Embryonic facial prominence (tissue), 1 donor: ENCODE data around the gene KCNJ6.
"Not testable (repeated sequence)": the region's sequence is repeated elsewhere in the genome, so short reads cannot be mapped to it uniquely, and the experiment has no call there.

ENCODE experiments used
- DNase-seq: peaks from one replicate; pipeline ENCODE4 v3.0.0-alpha.2; 2016; ENCODE audit errors: extremely low spot score

Gene KCNJ6

DNA sequence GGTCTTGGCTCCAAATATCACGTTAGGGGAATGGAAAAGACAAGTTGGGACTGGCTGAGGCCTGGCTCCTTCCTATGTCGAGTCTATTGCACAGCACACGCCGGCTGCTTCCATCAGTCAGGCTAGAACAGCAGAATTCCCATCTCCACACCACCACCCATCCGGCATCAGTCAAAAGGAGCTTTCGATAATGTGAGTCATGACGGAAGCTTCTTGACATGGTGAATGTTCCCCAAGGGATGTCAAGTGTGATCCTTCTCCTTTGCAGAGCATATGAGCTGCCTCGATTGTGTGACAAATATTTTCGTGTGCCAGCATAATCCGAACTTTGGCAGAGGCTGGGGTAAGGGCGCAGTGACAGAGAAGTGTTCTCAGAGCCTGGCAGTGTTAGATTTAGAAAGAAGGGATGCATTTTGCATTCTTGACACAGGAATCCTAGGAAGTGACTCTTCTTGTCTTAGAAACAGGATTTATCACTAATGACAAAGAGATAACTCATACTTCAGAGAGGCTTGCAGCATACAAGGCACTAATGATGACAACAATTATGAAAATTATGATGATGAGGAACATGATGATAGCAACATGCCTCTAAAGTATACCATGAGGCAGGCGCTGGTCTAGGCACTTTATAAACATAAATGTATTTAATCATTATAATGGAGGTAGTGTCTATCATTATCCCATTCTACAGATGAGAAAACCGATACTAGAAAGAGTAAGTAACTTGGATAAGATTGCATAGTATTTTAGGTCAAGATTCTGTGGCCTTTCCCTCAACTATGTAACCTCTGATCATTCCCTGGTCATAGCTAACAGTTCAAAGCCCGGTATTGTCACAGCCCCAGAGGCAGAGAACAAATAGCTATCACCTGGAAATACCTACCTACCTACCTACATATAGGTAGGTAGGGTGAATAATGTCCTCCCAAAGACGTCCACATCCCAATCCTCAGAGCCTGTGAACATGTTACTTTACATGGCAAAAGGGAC is 135.0 kb downstream of the KCNJ6 start:
- DNase-seq: no peak

DNA sequence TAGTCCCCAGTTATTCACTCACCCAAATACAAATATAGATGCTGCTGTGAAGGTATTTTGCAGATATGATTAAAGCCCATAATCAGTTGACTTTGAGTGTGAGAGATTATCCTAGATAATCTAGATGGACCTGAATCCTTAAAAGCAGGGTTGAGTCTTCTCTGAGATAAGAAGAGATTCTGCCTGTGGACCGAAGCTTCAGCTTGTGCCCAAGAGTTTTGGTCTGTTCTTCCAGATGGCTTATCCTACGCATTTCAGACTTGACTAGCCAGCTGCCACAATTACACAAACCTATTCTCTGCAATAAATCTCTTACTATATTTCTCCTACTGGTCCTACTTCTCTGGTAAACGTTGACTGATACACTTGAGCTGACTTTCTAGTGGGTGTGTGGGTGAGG is 145.1 kb downstream of the KCNJ6 start:
- DNase-seq: no peak

DNA sequence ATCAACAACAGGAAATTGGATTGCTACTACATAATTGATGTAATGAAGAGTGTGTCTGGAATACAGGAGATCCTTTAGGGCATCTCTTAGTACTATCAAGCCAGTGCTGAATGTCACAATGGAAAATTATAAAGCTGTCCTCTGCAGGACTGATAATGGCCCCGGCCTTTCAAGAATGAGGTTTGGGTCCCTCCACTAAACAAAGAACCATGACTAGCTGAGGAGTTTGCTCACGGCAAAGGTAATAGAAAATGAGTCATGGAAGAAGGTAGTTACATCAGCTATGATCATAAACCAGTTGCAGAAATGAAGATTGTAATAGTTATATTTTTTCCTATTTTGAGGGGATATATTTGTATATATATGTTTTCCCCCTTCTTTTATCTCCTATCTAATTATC is 145.8 kb downstream of the KCNJ6 start:
- no peak for DNase-seq

DNA sequence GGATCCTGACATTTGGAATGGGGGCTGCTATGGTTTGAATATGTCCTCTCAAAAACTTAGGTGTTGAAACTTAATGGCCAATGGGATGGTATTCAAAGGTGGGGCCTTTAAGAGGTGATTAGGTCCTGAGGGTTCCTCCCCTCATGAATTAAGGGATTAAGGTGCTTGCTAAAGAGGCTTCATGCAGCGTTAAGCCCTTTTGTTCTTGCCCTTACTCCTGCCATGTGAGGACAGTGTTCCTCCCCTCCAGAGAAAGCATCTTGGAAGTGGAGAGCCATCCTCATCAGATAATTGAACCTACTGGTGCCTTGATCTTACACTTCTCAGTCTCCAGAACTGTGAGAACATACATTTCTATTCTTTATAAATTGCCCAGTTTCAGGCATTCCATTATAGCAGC is 146.6 kb downstream of the KCNJ6 start:
- DNase-seq: no peak

DNA sequence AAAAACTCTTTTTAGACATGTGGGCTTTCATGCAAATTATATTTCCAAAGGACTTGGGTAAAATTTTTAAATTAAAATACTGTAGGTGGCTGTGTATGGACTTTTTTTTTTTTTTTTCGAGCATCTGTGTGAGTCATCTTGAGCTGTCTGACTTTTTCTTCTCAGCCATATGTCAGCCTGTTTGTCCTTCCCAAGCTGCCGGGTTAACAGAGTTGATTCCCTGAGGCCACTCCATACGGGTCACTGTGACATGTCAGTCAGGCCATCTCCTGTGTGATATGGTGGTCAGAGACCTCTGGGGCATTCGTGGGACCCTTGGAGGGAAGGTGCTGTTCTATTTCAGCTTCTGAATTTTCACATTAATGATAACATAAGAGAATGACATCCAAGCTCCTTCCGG is 148.3 kb downstream of the KCNJ6 start:
- DNase-seq: no peak

DNA sequence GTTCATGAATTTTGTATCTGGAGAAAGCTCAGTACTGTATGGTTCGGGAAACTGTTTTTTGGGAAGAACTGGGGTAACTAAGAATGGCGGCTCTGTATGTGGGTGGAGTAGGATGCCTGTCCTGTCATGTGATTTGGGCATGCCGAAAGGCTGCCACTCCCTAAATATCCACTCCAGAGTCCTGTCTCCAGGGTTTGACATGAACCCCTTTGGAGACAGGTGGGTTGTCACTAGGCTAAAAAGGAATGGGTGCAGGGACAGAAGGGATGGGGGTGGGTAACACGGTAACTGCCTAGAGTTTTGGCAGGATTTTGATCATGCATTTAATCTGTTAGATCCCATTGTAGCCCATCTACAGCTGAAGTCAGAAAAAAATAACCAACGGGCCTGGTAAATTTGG is 150.1 kb downstream of the KCNJ6 start:
- no peak for DNase-seq

DNA sequence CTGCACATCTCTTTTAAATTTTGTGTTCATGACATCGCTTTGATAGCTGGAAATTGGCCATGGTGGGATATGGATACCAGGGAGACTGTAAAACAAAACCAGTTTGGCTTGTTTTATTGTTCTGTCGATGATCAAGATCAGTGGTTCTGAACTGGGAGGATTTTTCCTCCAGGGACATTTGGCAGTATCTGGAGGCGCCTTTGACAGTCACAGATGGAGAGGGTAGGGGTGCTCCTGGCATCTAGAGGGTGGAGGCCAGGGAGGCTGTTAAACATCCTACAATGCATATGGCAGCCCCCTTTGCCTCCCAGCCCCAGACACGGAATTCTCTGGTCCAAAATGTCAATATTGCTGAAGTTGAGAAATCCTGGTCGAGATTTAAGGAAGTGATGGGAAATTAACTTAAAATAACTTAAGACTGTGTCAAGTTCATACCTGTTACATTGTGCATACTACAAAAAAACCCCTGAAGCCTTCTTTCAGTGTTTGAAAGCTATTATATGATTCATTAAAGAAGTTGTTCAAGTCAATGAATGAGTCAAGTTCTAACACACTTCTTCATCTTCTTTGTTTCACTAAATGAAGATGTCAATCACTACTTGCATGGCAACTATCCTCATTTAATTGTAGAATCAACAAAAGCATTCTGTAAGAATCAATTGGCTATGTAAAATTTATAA is 150.9 kb downstream of the KCNJ6 start:
- DNase-seq: no peak

DNA sequence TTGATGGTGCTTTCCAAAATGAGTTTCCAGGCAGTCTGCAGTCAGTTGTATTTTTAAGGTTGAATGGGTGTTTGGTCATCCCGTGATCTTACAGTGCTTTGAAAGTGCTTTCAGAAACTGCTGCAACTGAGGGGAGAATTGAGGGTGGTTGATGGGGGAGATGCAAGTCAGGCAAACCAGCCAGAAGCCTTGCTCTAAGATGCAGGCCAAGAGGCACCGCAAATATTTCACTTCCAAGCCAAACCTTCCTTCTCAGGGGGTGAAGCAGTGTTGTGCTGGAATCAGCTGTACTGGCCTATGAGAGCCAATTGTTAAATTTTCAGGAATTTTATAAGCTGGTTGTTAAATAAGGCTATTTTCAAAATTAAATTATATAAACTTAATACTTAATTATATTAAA is 151.6 kb downstream of the KCNJ6 start:
- no peak for DNase-seq

DNA sequence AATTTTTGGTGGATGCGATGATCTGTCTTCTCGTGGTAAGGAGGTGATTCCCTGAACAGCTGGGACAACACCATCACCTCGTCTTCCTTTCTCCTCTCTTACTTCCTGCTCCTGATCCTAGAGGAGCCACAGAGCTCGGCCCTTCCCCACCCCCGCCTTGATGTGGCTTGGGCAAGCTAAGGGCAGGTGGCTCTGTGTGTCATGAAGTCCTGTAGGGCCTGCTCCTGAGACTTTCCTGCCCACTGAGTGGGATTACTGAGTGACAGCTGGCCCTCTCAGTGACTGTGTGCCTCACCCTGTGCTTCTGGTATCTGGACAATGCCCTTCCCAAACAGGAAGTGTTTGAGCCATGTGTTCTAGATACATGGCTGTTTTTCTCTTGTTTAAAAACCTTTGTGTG is 153.0 kb downstream of the KCNJ6 start:
- no peak for DNase-seq

DNA sequence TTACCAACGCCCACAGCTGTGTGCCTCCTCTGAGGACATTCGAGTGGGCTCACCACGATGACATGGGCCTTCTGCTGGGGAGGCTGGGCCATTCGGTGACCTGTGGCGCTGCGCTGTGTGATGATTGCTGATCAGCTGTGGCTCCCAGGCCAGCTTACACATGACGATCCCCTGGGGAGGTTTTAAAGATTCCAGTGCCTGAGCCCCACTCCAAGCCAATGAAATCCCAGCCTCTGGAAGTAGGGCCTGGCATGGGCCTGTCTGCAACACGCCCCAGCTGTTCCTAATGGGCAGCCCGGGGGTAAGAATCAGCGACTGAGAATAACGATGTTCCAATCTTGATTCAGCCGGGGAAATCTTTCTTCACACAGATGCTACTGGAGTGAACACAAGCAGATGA is 153.7 kb downstream of the KCNJ6 start:
- DNase-seq: no peak

DNA sequence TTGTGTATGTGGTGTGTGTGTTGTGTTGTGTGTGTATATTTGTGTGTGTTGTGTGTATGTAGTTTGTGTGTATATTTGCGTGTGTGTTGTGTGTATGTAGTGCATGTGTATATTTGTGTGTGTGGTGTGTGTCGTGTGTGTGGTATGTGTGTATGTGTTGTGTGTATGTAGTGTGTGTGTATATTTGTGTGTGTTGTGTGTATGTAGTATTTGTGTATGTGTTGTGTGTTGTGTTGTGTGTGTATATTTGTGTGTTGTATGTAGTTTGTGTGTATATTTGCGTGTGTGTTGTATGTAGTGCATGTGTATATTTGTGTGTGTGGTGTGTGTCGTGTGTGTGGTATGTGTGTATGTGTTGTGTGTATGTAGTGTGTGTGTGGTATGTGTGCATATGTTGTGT is 154.9 kb downstream of the KCNJ6 start:
- not testable (repeated sequence) for DNase-seq

DNA sequence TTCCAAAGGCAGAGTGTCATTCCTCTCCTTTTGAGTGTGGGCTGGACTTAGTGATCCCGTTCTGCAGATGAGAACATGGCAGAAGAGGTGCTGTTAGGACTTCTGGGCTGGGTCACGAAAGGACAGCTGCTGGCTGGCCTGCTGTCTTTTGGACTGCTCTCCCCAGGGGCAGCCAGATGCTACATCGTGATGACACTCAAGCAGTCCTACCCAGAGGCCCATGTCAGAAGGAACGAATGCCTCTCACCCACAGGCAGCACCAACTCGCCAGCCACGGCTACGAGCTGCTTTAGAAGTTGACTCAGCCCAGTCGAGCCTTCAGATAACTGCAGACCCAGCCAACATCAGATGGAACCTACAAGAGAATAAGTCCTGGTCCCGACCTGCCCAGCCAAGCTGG is 156.5 kb downstream of the KCNJ6 start:
- no peak for DNase-seq

DNA sequence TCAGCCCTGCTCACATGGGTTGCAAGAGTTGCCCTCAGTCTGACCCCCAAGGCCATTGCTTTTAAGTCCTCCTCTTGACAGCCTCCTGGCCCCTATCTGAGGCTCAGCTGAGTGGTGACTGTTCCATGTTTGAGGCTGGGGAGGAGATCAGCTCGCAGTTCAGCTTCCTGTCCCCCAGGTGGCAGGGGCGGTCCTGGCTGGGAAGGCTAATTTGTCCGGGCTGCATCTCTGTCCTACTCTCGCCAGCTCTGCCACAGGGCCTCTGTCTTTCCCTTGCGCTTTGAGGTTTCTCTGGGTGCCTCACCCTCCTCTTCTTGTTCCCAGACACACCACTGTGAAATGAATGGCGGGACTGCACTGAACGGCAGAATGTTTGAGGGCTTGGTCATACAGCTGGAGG is 157.3 kb downstream of the KCNJ6 start:
- no peak for DNase-seq

DNA sequence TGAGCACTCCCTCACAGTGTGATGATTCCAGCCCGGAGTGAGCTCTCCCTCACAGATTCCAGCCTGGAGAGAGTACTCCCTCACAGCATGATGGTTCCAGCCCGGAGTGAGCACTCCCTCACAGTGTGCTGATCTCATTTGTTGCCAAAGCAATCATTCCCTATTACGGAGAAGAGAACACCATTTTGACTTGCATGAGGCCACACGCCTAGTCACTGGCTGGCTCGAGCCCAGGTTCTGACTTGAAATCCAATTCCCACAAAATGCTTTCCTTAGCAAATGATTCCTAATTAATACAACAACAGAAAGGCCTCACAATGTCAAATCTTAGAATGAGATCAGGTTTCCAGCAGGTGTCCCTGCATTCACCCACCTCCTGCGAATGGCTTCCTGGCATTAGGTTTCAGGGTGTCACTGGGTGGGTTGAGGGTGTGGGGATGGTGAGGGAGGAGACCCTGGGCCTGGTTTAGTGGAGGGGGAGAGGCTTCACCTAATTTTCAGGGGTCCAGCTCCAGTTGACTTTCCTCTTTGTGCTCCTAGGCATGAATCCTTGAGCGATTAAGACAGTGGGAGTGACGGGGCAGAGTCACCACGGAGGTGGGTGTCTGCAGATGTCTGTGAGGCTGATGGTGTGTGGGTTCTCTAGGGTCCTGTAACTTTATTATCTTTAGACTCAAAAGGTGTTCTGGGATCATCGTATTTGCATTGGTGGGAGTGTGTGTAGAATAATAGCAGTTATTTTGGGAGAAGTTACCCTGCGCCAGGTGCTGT is 158.5 kb downstream of the KCNJ6 start:
- no peak for DNase-seq

DNA sequence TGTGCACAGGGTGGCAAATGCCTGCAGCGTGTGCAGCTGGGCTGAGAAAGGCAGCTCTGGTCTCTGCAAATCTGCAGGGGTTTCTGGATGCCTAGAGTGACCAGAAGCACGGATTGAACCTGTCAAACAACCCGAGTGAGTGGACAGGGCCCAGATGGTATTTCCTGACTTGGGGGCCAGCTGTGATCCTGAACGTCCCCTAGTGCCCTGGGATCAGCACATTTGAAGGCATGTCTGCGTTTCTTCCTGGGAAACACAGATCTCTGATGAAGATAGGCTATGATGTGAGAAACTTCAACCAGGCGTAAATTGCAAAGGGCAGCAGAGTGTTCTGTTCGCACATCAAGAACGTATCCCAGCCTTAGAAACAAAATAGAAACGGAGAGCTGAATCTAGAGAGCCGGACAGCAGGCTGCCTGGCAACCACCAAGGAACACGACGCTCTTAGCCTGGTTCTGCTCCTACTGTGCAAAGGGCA is 163.1 kb downstream of the KCNJ6 start:
- DNase-seq: no peak

DNA sequence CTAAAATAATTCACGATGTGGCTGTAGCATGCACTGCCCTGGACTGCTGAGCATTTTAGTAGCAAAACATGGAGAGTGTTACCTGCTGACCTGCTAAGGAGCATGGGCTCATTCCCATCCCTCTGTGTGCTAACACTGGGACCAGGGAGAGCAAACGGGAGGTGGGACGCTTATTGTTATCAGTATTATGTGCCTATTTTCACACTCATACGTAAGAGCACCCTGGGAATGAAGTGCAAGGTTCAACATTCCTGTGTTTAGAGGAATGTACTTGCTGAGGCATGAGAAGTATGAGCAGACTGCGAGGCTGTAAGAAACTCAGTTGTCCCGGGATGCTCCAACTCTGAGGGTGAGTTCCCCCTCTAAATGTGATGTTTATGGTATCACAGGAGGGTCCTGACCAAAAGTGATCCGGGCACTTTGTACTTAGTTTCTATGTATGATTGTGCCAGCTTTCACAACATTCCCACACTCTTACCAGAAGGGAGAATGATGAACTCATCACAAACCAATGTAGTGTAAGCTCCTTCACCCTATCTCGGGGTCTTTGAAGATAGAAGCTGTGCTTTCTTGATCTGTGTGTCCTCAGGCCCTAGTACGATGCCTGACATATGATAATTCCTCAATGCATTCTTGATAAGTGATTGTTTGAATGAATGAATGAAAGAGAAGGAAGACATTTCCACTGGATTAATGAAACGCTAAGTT is 164.8 kb downstream of the KCNJ6 start:
- DNase-seq: no peak

DNA sequence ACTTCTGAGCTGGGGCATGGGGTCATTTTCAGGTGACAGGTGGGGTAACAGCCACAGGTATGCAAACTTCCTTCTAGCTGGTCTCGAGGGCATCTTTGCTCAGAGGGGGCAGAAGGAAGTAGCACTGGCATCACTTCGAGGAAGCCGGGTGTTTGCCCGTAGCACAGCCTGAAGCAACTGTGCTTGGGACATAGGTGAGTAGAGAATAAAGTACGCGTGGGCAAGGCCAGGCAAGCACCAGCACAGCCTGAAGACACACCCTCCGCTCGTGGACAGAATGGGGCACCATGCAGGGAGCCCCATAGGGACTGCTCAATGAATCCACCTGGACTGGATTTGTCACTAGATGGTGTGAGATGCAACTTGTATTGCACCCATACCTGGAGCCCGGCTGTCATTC is 167.1 kb downstream of the KCNJ6 start:
- no peak for DNase-seq

DNA sequence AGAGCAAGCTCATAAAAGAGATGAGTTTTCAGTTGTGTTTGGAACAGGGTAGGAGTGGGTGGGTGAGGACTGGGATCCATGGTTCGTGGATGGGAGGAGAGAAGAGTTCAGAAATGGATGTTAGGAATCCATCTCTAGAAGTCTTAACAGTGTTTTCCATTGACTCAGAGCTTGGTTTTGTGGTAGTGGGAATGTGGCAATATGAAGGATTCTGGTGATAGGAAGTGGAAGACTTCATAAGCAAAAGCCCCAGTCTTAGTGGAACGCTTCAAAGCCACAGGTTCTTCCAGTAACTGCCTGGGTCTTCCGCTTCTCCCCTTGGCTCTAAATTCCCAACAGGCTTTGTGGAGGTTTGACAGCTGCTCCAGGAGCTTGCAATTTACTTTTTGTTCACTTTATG is 167.9 kb downstream of the KCNJ6 start:
- DNase-seq: no peak

DNA sequence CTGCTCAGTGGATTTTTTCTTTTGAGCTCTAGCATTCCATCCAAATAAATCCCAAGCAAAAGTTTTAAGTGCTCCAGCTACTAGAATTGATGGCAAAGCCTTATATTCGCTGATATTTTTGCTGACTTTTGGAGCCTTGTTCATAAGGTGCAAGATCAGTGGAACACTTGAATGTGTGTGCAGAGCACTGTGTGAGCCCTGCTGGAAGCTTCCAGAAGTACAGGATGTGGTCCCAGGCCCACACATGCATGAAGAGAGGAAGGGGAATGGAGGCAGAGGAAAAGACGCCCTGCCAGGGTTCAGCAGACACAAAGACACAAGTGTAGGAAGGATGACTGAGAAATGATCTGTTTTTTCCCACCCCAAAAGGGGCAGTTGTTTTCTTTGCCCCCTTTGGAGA is 169.4 kb downstream of the KCNJ6 start:
- DNase-seq: no peak

DNA sequence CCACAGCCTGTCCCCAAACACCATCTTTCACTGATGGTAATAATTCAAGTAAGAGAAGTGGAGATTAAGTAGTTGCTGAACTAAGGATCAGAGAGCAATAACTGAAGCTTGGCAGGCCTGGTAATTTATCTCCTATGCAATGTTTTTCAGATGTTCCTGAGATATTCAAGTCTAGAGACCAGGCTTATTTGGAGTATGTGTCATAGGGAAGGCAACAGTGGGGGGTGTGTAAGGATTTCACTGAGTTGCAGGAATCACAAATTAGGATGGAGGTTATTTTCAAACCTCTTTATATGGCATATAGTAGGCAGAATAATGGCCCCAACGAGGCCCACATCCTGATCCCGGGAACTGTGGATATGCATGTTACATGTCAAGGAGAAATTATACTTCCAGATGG is 171.7 kb downstream of the KCNJ6 start:
- no peak for DNase-seq

DNA sequence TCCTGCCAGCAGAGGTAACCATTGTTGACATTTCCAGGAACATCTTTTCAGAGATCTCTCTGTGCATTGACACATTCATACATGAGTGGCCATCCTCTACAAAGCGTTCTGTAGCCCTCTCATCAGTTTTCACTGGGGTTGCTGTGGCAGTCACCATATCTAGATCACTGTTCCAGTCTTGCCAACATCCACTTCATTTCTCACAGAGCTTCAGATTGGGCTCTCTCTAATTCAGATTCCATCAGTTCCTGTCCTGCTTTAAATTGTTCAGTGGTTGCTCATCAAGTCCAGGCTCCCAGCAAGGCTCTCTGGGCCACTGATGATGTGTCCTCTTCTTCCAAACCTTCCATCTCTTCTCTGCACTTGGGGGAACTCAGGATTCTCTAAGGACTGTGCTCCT is 173.7 kb downstream of the KCNJ6 start:
- no peak for DNase-seq

DNA sequence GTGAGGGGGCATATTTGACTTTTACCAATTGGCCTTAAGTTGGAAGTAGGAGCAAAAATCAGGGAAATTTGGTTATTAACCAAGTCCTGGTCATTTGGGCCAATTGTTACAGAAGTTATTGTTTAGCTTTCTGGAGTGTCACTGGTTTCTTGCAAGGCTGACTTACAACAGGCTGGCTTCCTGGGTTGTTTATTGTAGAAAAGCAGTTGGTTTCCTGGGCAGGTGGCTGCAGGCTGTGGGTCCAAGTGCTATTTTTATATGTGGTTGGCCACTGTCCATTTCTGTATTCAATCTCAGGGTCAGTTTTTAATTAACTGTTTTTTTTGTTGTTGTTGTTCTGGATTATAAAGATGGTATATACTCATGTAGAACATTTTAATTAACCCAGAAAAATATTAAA is 174.1 kb downstream of the KCNJ6 start:
- DNase-seq: no peak
